CMK (cell line): ENCODE results near the gene ST3GAL4.

Experiments used
- DNase-seq: peaks from one replicate; pipeline ENCODE4 v3.0.0-alpha.2; 2010; ENCODE audit warnings: low read depth

The ST3GAL4 gene

DNA sequence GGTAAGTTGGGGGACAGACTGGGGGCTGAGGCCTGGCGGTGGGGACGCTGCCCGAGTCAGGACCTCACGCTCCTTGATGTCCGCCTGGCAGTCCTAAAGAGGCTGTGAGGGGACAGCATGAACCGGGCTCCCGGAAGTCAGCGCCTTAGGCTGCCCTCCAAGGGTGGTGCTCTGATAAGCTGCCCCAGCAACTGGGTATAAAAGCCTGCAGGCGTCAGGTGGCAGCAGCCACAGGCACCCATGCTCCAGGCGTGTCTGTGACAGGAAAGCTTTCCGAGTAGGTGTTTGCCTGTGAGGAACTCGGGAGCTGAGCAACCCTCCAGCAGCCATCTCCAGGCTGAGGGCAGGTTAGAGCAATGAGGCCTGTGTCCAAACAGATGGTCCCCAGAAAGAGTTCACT lies 53.0 kb downstream of the ST3GAL4 start:
- DNase-seq, result no peak

GRCh38 chr11:126408901-126409619 lies 53.6 kb downstream of the ST3GAL4 start:
- no peak for DNase-seq

GRCh38 chr11:126409620-126409985 lies 54.1 kb downstream of the ST3GAL4 start:
- DNase-seq, result no peak

DNA sequence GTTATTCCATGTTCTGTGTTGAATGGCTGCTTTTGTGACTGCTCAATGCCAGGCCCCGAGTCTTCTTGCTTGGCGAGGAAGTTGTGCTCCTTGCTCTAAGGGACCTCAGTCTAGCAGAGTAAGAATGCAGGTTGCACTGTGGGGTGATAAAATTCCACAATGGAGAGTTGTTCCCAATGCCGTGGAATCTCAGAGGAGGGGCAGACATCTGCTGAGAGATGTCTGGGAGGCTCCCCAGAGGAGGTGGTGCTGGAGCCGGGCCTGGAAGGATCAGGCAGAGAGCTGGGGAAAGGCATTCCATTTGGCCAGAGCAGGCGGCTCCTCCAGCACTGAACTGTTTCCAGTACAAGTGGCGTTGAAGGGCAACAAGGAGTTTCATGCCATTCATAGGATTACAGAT lies 55.2 kb downstream of the ST3GAL4 start:
- DNase-seq, result no peak

DNA sequence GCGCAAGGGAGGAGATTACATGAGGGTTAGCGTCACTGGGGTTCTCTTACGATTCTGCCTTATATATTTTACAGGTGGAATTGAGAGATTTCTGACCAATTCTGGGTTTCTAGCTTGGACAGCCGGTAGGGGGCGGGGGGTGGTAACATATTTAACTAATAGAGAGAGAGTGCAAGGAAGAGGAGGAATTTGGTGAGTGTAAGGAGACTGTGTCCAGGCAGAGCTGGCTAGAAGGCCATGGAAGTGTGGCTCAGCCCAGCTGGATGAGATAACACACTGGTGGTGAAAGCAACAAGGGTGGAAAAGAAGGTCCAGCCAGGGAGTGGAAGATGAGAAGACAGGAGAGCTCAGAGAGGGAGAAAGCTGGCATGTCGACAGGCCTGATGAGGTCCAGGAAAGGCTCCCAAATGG lies 56.5 kb downstream of the ST3GAL4 start:
- no peak for DNase-seq

GRCh38 chr11:126413426-126413825 lies 57.9 kb downstream of the ST3GAL4 start:
- no peak for DNase-seq

DNA sequence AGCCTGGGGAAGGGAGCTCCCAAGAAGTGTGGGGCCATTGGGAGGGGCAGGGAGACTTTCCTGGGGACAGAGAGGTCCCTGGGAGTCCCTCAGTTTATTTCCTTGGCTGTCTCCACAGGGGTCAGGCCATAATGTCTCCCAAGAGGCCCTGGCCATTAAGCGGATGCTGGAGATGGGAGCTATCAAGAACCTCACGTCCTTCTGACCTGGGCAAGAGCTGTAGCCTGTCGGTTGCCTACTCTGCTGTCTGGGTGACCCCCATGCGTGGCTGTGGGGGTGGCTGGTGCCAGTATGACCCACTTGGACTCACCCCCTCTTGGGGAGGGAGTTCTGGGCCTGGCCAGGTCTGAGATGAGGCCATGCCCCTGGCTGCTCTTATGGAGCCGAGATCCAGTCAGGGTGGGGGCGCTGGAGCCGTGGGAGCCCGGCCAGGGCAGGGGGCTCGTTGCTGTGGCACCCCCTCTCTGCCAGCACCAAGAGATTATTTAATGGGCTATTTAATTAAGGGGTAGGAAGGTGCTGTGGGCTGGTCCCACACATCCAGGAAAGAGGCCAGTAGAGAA lies 58.4 kb downstream of the ST3GAL4 start:
- no peak for DNase-seq

DNA sequence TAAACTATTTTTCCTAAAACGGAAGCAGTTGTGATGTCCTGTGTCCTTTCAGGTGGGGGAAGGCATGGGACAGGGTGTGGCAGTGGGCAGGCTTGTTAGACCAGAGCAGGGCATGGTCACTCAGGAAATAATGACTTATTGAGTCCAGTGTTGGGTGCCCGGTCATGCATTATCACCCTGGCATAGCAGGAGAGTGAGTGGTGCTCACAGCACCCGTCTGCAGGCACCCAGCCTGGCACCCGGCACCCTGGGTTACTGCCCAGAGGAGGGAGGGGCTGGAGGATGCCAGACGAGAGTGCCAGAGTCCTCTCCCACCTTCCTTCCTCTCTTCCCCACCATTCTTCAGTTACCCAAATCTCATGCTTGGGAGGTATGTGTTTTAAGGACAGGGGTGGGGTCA lies 59.1 kb downstream of the ST3GAL4 start:
- no peak for DNase-seq

DNA sequence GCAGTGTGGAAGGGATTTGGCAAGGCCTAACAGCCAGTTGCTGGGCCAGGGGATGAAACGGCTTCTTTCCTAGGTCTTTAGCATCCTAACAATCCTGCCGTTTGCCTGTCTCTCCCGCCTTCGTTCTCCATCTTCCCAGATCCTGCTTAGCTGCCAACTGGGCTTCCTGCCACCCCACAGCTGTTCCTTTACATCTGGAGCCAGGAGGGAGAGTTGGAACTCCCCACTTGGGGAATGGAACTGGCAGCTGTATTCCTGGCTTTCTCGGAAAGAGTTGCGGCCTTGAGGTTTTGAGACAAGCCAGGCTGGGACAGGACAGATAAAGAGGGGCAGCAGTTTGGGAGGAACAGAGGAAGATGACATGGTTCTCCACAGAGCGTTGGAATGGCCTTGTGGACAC lies 59.6 kb downstream of the ST3GAL4 start:
- no peak for DNase-seq

- no peak for DNase-seq
Measured at GRCh38 chr11:126415669-126416420, 60.4 kb downstream of the ST3GAL4 start.

DNA sequence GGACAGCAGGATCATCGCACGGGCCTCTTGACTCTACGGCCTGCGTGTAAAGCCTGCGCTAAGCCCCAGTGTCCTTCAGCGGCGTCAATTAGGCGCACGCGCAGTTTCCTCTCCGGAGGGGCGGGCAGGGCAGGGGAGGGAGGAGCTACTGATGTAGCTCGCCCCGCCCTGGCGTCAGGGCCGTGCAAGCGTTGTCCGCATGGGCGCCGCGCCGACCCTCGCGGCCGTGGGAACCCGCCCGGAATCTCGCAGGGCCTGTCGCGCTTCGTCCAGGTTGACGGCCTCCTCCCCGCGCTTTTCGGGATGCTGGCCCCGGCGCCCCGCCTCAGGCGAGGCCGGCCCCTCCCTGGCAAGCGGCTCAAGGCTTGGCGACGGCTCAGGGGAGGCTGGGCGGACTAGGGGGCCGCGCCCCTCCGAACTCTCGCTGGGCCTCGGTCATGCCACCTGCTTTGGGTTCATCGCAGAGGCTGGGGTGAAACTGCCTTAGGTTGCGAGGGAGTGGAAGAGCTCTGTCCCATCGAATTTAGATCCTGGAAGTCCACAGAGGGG lies 61.1 kb downstream of the ST3GAL4 start:
- no peak for DNase-seq

GRCh38 chr11:126417091-126417862 lies 61.8 kb downstream of the ST3GAL4 start:
- DNase-seq, result no peak

DNA sequence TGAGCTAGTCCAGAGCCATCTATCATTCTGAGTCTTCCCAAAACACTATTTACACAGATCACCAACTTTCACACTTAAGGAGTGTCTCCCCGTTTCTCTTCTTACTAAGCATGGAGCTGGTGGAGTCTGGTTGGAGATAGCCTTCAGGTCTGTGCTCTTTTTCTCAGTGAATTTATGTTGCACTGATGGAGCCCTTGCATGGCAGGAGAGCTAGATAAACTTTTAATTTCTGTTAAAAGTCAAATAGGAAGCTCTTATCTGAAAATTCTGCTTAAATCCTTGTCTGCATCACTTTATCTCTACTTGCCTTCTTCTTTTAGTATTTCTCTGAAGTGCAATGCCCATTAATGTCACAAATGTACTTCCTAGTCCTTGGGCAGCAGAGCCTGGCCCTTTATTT lies 63.4 kb downstream of the ST3GAL4 start:
- DNase-seq, result peak; percentile 73

GRCh38 chr11:126419801-126420697 lies 64.6 kb downstream of the ST3GAL4 start:
- DNase-seq, result peak; percentile 100

DNA sequence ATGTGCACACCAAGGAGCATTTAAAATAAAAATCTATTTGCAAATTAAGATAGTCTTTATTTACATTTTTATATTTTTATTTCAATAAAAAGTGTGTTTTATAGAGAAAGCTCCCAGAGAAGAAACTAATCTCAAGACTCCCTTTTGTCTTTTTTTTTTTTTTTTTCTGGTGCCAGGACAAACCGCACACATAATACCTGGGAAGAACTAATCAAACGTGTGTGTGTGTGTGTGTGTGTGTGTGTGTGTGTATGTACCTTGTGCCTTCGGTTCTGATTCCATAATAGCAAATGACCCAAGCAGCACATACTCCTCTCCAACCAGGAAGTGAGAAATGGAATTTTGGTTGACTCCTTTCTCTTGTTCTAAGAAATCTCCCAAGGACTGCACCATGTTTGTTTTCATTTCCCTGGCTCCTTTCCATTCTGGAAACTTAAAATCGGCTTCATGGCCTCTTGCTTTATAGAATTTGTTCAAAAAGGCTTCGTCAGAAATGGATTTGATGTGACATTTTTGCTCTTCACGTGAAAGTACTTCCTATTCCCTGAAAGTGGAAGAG lies 65.3 kb downstream of the ST3GAL4 start:
- no peak for DNase-seq

- no peak for DNase-seq
Measured at GRCh38 chr11:126421271-126421671, 65.8 kb downstream of the ST3GAL4 start.

DNA sequence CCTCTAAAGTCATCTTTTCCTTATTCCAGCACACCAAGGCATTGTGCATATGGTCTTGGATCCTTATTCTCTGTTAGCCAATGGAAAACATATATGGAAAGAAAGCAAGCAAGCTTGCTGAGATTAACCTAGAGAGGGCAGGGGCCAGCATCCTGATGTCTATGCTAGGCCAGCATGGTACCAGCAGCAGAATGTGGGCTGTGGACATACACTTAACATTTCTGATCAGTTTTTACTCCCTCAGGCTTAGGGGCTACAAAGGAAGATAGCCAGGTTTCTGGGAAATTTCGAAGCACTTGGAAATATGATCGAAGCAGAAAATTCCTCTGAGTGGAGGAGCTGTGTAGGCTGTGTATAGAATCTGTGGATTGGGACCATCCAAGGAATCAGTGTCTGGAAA lies 67.0 kb downstream of the ST3GAL4 start:
- DNase-seq, result no peak

- DNase-seq, result no peak
Measured at GRCh38 chr11:126423154-126423553, 67.7 kb downstream of the ST3GAL4 start.

DNA sequence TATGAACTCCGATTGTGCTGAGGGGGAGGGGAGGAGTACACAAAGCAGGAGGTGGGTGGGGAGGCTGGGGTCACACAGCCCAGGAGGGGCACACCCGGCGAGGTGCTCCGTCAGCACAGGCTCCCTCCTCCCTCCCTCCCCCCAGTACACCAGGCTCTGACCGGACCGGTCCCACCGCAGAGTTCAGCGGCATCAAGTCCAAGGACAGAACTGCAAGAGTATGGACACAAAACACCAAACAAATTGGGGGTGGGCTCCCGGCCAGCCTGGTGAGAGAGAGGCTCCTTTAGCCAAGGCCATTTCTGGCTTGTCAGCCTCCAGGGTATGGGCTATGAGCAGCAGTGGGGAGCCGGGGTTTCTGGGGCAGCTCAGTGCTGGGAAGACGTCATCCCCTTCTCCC lies 68.3 kb downstream of the ST3GAL4 start:
- DNase-seq, result no peak

DNA sequence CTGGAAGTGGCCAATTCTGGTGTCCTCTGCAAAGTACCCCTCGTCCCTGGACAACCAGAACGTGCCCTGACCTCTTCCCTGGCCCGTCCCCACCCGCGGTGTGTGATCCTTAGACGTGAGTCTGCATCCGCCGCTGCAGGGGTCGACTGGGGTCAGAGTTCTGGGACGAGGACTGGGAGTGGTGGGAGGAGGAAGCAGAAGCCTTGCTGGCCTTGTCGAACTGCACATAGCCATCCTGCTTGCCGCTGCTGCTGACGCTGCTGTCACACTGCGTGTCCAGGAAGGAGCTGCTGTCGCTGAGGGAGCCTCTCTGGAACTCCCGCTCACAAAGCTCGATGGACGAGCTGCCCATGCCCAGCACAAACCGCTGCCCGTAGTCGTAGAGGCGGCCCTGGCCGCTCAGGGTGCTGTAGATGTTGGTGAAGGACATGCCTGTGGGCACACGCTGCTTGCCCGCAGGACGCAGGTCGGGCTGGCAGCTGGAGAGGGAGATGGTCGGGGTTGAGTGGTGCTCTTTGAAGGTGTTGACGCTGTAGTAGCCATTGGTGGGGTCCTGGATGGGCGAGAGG lies 69.1 kb downstream of the ST3GAL4 start:
- DNase-seq, result no peak

GRCh38 chr11:126426106-126426505 lies 70.6 kb downstream of the ST3GAL4 start:
- no peak for DNase-seq
